Endodermal cell (in vitro differentiated cells): ENCODE results near the gene MFSD8. TPM values are rescaled to one million over a fixed set of nuclear protein-coding genes. Genes with fewer than 3 reads are reported as not detected.

ENCODE experiments used
- DNase-seq: peaks from one replicate; pipeline ENCODE4 v3.0.0-alpha.2; 2017
- H3K27ac ChIP-seq: 2 replicates; pipeline ENCODE4 v1.5.1; 2013; ENCODE audit warnings: mild to moderate bottlenecking, low read depth, low read length, moderate library complexity
- H3K27me3 ChIP-seq: 2 replicates; pipeline ENCODE4 v1.6.1; 2013; ENCODE audit warnings: mild to moderate bottlenecking, low read length, moderate library complexity; ENCODE audit not compliant: insufficient read depth, control insufficient read depth, poor library complexity, severe bottlenecking
- H3K36me3 ChIP-seq: 2 replicates; pipeline ENCODE4 v1.7.0; 2013; ENCODE audit warnings: mild to moderate bottlenecking, low read length, moderate library complexity; ENCODE audit not compliant: control insufficient read depth, insufficient read depth
- H3K4me1 ChIP-seq: one replicate; pipeline ENCODE4 v1.7.0; 2013; ENCODE audit warnings: low read length; ENCODE audit not compliant: control insufficient read depth, insufficient read depth
- H3K4me3 ChIP-seq: 2 replicates; pipeline ENCODE4 v1.5.1; 2013; ENCODE audit warnings: mild to moderate bottlenecking, low read length, moderate library complexity
- H3K9ac ChIP-seq: 2 replicates; pipeline ENCODE4 v1.6.1; 2013; ENCODE audit warnings: mild to moderate bottlenecking, low read length, moderate library complexity; ENCODE audit not compliant: poor library complexity, severe bottlenecking; ENCODE audit errors: extremely low read depth
- H3K9me3 ChIP-seq: 2 replicates; pipeline ENCODE4 v1.6.1; 2013; ENCODE audit warnings: mild to moderate bottlenecking, low read length, moderate library complexity; ENCODE audit not compliant: control insufficient read depth
- H3K27ac Mint-ChIP-seq: 2 replicates; pipeline ENCODE4 v1.8.0; 2020; ENCODE audit warnings: mixed read lengths
- H3K27me3 Mint-ChIP-seq: 2 replicates; pipeline ENCODE4 v1.8.0; 2021; ENCODE audit warnings: mild to moderate bottlenecking, mixed read lengths; ENCODE audit not compliant: insufficient read depth
- H3K36me3 Mint-ChIP-seq: 2 replicates; pipeline ENCODE4 v1.8.0; 2020; ENCODE audit warnings: low read depth, mixed read lengths
- H3K4me1 Mint-ChIP-seq: 2 replicates; pipeline ENCODE4 v1.8.0; 2020; ENCODE audit warnings: mixed read lengths
- H3K4me3 Mint-ChIP-seq: 2 replicates; pipeline ENCODE4 v1.8.0; 2020; ENCODE audit warnings: mild to moderate bottlenecking, moderate library complexity, mixed read lengths
- H3K9me3 Mint-ChIP-seq: 2 replicates; pipeline ENCODE4 v1.8.0; 2020; ENCODE audit warnings: mild to moderate bottlenecking, mixed read lengths
- CTCF ChIP-seq: fragments of 200-600 bp; sonication (generic); conservative IDR thresholded peaks from 2 replicates; pipeline ENCODE4 v1.5.0; 2021; ENCODE audit warnings: antibody characterized with exemption, mild to moderate bottlenecking
- WGBS, 2 experiments: methylation state at CpG; one replicate each; pipeline versions ENCODE4 v1.1.5 to v1.1.7; 2013; ENCODE audit warnings: missing lambda C conversion rate in 2 of 2, mixed read lengths in 1 of 2; ENCODE audit not compliant: insufficient coverage in 1 of 2, insufficient read length in 1 of 2; 5-methylcytosine and 5-hydroxymethylcytosine counted together
- total RNA-seq, 2 donors: library from RNA; stranded (reverse); fragmentation: NEBNext Ultra II Directional in 1 of 2; extraction: Animal tissue kit (Norgen Biotek cat#: 25700) in 1 of 2; gene quantifications; 2 replicates in 1 of 2; 3 replicates in 1 of 2; pipeline ENCODE4 v1.2.1, GENCODE V29; 2021

The MFSD8 gene
- total RNA-seq, 2 donors from 2014 or later, result 23.8 to 25.2 TPM

GRCh38 chr4:127922226-127922625, 42.7 kb downstream of the MFSD8 start:
- Histone ChIP-seq H3K36me3 (peaks cover 66% of the 10 kb centered on the region), H3K27me3 (no peaks in the 10 kb centered on the region), H3K4me3 (no peak overlapping the region), H3K4me1 (no peaks in the 10 kb centered on the region), H3K9me3 (peaks cover 5% of the 10 kb centered on the region), H3K27ac (no peak overlapping the region), H3K9ac (no peak overlapping the region)
- H3K9me3 Mint-ChIP-seq, result peaks cover 7% of the 10 kb centered on the region
- DNase-seq, result no peak
- no peak overlapping the region for H3K27ac Mint-ChIP-seq
- H3K4me3 Mint-ChIP-seq, result no peak overlapping the region
- TF ChIP-seq CTCF, result no peak
- 89% methylated on average over 1 of the region's 2 CpGs; no CpG with 5 or more reads in 1 of the 2 experiments for WGBS, 2 experiments
- H3K27me3 Mint-ChIP-seq, result no peaks in the 10 kb centered on the region
- no peaks in the 10 kb centered on the region for H3K4me1 Mint-ChIP-seq
- peaks cover 56% of the 10 kb centered on the region for H3K36me3 Mint-ChIP-seq

- 97 to 100% methylated on average over 1 to 3 of the region's 3 CpGs for WGBS, 2 experiments
- no peaks in the 10 kb centered on the region for H3K27me3 Mint-ChIP-seq
- no peak overlapping the region for H3K27ac Mint-ChIP-seq
- H3K36me3 Mint-ChIP-seq, result peaks cover 47% of the 10 kb centered on the region
- H3K9me3 ChIP-seq, result no peaks in the 10 kb centered on the region
- no peak for TF ChIP-seq CTCF
- H3K36me3 ChIP-seq, result peaks cover 60% of the 10 kb centered on the region
- H3K27me3 ChIP-seq, result no peaks in the 10 kb centered on the region
- no peak overlapping the region for H3K27ac ChIP-seq
- no peak for DNase-seq
- H3K9ac ChIP-seq, result no peak overlapping the region
- no peaks in the 10 kb centered on the region for H3K4me1 Mint-ChIP-seq
- H3K4me3 Mint-ChIP-seq, result no peak overlapping the region
- no peak overlapping the region for H3K4me3 ChIP-seq
- peaks cover 2% of the 10 kb centered on the region for H3K9me3 Mint-ChIP-seq
- no peaks in the 10 kb centered on the region for H3K4me1 ChIP-seq
These were observed 44.5 kb downstream of the MFSD8 start for GRCh38 chr4:127920521-127920920.

GRCh38 chr4:127917151-127917550, 47.8 kb downstream of the MFSD8 start:
- no peaks in the 10 kb centered on the region for H3K27me3 Mint-ChIP-seq
- TF ChIP-seq CTCF, result no peak
- peaks cover 25% of the 10 kb centered on the region for H3K36me3 Mint-ChIP-seq
- H3K9me3 Mint-ChIP-seq, result no peaks in the 10 kb centered on the region
- no peaks in the 10 kb centered on the region for H3K4me1 ChIP-seq
- no peak overlapping the region for H3K4me3 Mint-ChIP-seq
- no peak overlapping the region for H3K4me3 ChIP-seq
- no peak for DNase-seq
- no peaks in the 10 kb centered on the region for H3K27me3 ChIP-seq
- peaks cover 55% of the 10 kb centered on the region for H3K36me3 ChIP-seq
- no peak overlapping the region for H3K27ac Mint-ChIP-seq
- no peak overlapping the region for H3K9ac ChIP-seq
- H3K27ac ChIP-seq, result no peak overlapping the region
- H3K9me3 ChIP-seq, result no peaks in the 10 kb centered on the region
- no peaks in the 10 kb centered on the region for H3K4me1 Mint-ChIP-seq
